Articular chondrocyte of knee joint (primary cell): ENCODE measurements around the gene TCHH. TPM values are rescaled to one million over a fixed set of nuclear protein-coding genes. Genes with fewer than 3 reads are reported as not detected.

Experiments
- small RNA-seq: library from RNA; depleted of rRNA; stranded (forward); fragments of <200 nt; gene quantifications from one replicate; pipeline ENCODE3, GENCODE V24; 2012
- total RNA-seq: library from RNA; depleted of rRNA; stranded (reverse); fragments of >200 nt; gene quantifications from 2 replicates; pipeline ENCODE4 v1.2.3, GENCODE V29; 2012

The TCHH gene, protein sequence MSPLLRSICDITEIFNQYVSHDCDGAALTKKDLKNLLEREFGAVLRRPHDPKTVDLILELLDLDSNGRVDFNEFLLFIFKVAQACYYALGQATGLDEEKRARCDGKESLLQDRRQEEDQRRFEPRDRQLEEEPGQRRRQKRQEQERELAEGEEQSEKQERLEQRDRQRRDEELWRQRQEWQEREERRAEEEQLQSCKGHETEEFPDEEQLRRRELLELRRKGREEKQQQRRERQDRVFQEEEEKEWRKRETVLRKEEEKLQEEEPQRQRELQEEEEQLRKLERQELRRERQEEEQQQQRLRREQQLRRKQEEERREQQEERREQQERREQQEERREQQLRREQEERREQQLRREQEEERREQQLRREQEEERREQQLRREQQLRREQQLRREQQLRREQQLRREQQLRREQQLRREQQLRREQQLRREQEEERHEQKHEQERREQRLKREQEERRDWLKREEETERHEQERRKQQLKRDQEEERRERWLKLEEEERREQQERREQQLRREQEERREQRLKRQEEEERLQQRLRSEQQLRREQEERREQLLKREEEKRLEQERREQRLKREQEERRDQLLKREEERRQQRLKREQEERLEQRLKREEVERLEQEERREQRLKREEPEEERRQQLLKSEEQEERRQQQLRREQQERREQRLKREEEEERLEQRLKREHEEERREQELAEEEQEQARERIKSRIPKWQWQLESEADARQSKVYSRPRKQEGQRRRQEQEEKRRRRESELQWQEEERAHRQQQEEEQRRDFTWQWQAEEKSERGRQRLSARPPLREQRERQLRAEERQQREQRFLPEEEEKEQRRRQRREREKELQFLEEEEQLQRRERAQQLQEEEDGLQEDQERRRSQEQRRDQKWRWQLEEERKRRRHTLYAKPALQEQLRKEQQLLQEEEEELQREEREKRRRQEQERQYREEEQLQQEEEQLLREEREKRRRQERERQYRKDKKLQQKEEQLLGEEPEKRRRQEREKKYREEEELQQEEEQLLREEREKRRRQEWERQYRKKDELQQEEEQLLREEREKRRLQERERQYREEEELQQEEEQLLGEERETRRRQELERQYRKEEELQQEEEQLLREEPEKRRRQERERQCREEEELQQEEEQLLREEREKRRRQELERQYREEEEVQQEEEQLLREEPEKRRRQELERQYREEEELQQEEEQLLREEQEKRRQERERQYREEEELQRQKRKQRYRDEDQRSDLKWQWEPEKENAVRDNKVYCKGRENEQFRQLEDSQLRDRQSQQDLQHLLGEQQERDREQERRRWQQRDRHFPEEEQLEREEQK (N-terminal part only)
- under 0.01 TPM in 1 of 2 replicates, not detected in the other for total RNA-seq

GRCh38 chr1:152115344-152115743, at the start of gene TCHH:
TCHH (minus strand) TSS chr1:152115444; CDS start chr1:152114080, 1,364 bp downstream.

DNA sequence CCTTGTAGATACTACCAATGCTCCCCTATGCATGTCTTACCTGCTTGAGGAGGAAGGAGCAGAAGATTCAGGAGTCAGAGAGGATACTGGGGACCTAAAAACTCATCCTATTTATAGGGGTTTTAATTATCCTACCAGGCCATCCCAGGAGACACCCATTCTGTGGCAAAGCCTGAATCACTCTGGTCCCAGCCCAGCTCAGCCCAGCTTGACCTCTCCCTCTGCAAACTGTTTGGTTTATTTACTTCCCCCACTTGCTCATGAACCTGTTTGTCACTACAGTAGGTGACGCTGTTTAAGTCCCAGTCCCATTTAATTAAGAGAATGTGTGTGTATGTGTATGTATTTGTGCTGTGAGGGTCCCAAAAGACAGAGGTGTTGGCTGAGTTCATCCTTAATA, 43.9 kb upstream of the TCHH start, which contains the start of gene RPTN:
TSS of gene RPTN (minus strand) at position 85 of the 400 bp plus-strand sequence. CDS start 1,339 bp downstream, outside the sequence.

GRCh38 chr1:152089014-152089674, 26.1 kb downstream of the TCHH start, which contains the start of gene TCHHL1:
TCHHL1 (minus strand) TSS chr1:152089064; CDS start chr1:152088143, 921 bp downstream.

Small RNAs within 50 kb of the gene (small RNA-seq; reads per million reads assigned to genes)
- gene SPTLC1P4 = not detected

Other genes with a start within 250 kb of the TCHH start
- gene THEM4, start 205.9 kb downstream of the TCHH start, total RNA-seq = 14.6 and 17.6 TPM in 2 replicates
- 553 and 587 TPM in 2 replicates for gene S100A10, start 121.6 kb downstream of the TCHH start, total RNA-seq
- 210 and 218 TPM in 2 replicates for gene S100A11, start 78.4 kb downstream of the TCHH start, total RNA-seq
- not detected in 2 replicates for gene TCHHL1, start 26.4 kb downstream of the TCHH start, total RNA-seq
- 0.13 and 0.54 TPM in 2 replicates for gene RPTN, start 43.8 kb upstream of the TCHH start, total RNA-seq
- not detected in 2 replicates for gene HRNR, start 108.7 kb upstream of the TCHH start, total RNA-seq
- under 0.01 and 0.54 TPM in 2 replicates for gene FLG, start 209.8 kb upstream of the TCHH start, total RNA-seq
- gene FLG2, start 244.6 kb upstream of the TCHH start, total RNA-seq = not detected in 2 replicates